ENCODE measurements around the gene WAC.

The WAC gene

GRCh38 chr10:28530751-28531150 lies 2.2 kb upstream of the WAC start:
- no peak for DNase-seq (ENCODE audit: low read depth in 3 of 3)

GRCh38 chr10:28533186-28533564 lies 257 bp downstream of the WAC start:
- DNase-seq (ENCODE audit: low read depth in 3 of 3), result no peak

- peak; percentile 43 to 60 (median 47) for DNase-seq (ENCODE audit: low read depth in 3 of 3)
These were observed 820 bp downstream of the WAC start for GRCh38 chr10:28533571-28534304.

- DNase-seq (ENCODE audit: low read depth in 3 of 3), result no peak
These were observed 2.9 kb downstream of the WAC start for GRCh38 chr10:28535846-28536245.

GRCh38 chr10:28538595-28538994 lies 5.7 kb downstream of the WAC start:
- no peak for DNase-seq (ENCODE audit: low read depth in 3 of 3)

GRCh38 chr10:28540145-28540544 lies 7.2 kb downstream of the WAC start:
- DNase-seq (ENCODE audit: low read depth in 3 of 3), result no peak

- no peak for DNase-seq (ENCODE audit: low read depth in 3 of 3)
These were observed 8.9 kb downstream of the WAC start for GRCh38 chr10:28541717-28542365.

- DNase-seq (ENCODE audit: low read depth in 3 of 3), result no peak
These were observed 9.8 kb downstream of the WAC start for GRCh38 chr10:28542728-28543127.

GRCh38 chr10:28544058-28544457 lies 11.1 kb downstream of the WAC start:
- DNase-seq (ENCODE audit: low read depth in 3 of 3), result no peak

GRCh38 chr10:28545967-28546644 lies 13.2 kb downstream of the WAC start:
- DNase-seq (ENCODE audit: low read depth in 3 of 3), result no peak

GRCh38 chr10:28548781-28549498 lies 16.0 kb downstream of the WAC start:
- no peak for DNase-seq (ENCODE audit: low read depth in 3 of 3)

GRCh38 chr10:28551086-28551485 lies 18.2 kb downstream of the WAC start:
- DNase-seq (ENCODE audit: low read depth in 3 of 3), result no peak

- DNase-seq (ENCODE audit: low read depth in 3 of 3), result no peak
These were observed 19.9 kb downstream of the WAC start for GRCh38 chr10:28552775-28553174.

- no peak for DNase-seq (ENCODE audit: low read depth in 3 of 3)
These were observed 21.1 kb downstream of the WAC start for GRCh38 chr10:28554009-28554408.

- DNase-seq (ENCODE audit: low read depth in 3 of 3), result no peak
These were observed 22.0 kb downstream of the WAC start for GRCh38 chr10:28554952-28555351.

GRCh38 chr10:28555358-28555757 lies 22.4 kb downstream of the WAC start:
- no peak for DNase-seq (ENCODE audit: low read depth in 3 of 3)

GRCh38 chr10:28556142-28556541 lies 23.2 kb downstream of the WAC start:
- DNase-seq (ENCODE audit: low read depth in 3 of 3), result no peak

GRCh38 chr10:28558186-28558585 lies 25.3 kb downstream of the WAC start:
- no peak for DNase-seq (ENCODE audit: low read depth in 3 of 3)

GRCh38 chr10:28558923-28559508 lies 26.1 kb downstream of the WAC start:
- no peak for DNase-seq (ENCODE audit: low read depth in 3 of 3)

GRCh38 chr10:28559618-28560017 lies 26.7 kb downstream of the WAC start:
- DNase-seq (ENCODE audit: low read depth in 3 of 3), result no peak

- DNase-seq (ENCODE audit: low read depth in 3 of 3), result no peak
These were observed 27.7 kb downstream of the WAC start for GRCh38 chr10:28560617-28561016.

GRCh38 chr10:28561531-28561930 lies 28.6 kb downstream of the WAC start:
- no peak for DNase-seq (ENCODE audit: low read depth in 3 of 3)
